ENCODE results near the gene SUSD4. TPM values are rescaled to one million over a fixed set of nuclear protein-coding genes. Genes with fewer than 3 reads are reported as not detected.

Gene SUSD4
- total and polyA plus RNA-seq, 3 donors from 2014 or later, result 13.9 to 17.7 (median 13.9) TPM

DNA sequence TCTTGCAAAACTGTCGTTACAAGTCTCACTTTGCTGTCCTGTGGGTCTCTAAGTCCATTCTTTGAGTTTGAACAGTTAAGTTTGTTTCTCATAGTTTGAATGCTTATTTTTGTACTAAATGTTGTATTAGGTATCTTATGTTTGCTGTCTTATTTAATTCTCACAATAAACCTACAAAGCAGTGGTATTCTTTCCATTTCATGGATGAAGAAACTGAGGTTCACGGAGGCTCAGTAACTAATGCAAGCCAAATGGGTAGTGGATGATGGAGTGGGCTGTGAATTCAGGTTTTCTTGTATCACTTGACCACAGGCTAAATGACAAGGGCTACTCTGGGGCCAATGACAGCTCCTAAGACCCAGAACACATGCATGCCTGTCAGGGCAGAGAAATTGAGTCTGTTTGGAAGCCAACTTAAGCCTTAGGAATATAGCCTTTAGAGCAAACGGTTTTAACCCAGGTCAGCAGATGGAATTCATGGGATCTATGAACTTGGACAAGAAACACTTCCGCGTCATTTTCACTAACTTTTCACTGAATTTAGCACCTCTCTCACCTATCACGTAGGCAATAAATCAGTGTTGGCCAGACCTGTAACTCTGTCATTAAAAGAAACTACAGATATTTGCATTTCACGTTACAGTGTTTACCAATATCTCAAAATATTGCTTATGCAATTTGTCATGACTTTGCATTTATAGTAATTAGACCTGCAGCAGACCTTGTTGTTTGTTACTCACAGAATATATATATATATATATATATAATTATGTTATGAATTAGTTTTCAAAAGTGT is 153.8 kb downstream of the SUSD4 start:
- Histone ChIP-seq H3K4me3 (no peak overlapping the region), H3K27me3 (no peaks in the 10 kb centered on the region), H3K9me3 (no peaks in the 10 kb centered on the region), H3K4me1 (no peaks in the 10 kb centered on the region), H3K36me3 (ENCODE audit: low read depth, missing control alignments) (no peaks in the 10 kb centered on the region), H3K27ac (no peak overlapping the region)
- TF ChIP-seq POLR2A (IDR thresholded peaks at IDR 0.05), result no peak
- TF ChIP-seq, protein P1, sequence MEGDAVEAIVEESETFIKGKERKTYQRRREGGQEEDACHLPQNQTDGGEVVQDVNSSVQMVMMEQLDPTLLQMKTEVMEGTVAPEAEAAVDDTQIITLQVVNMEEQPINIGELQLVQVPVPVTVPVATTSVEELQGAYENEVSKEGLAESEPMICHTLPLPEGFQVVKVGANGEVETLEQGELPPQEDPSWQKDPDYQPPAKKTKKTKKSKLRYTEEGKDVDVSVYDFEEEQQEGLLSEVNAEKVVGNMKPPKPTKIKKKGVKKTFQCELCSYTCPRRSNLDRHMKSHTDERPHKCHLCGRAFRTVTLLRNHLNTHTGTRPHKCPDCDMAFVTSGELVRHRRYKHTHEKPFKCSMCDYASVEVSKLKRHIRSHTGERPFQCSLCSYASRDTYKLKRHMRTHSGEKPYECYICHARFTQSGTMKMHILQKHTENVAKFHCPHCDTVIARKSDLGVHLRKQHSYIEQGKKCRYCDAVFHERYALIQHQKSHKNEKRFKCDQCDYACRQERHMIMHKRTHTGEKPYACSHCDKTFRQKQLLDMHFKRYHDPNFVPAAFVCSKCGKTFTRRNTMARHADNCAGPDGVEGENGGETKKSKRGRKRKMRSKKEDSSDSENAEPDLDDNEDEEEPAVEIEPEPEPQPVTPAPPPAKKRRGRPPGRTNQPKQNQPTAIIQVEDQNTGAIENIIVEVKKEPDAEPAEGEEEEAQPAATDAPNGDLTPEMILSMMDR (IDR thresholded peaks at IDR 0.05), result no peak
- DNase-seq, result no peak
- WGBS, 2 donors, result 93 to 94% methylated on average over 7 of the region's 7 CpGs
- intact Hi-C loops (cut with DNase I; ENCODE audit: low total_unique reads), result no loop called here

DNA sequence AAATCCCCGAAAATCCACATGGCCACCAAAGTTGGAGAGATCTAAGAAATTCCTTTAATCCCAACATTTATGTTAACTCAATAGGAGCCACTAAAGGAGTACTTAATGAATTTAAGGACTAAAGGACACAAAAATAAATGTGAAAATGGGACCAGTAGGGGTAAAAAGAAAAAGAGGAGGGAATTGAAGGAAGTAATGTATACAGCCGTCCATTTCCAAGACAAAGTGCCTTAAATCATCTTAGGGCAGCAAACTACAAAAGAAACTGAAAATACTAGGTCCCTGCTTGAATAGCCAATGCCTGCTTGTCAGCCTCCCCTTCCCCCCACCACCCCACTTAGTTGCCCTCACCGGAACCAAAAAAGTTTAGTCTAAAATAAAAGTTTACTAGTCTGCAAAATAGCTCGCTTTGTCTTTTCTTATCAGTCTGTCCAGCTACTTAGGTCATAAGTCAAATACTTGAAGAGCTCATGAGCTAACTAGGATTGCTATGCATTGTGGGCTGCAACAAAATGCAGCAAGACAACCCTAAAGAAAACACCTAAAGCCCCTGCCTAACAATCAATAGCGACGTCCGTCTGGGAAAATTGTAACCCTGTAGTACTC is 154.6 kb downstream of the SUSD4 start:
- no peak overlapping the region for H3K27ac ChIP-seq
- H3K36me3 ChIP-seq (ENCODE audit: low read depth, missing control alignments), result no peaks in the 10 kb centered on the region
- DNase-seq, result no peak
- no peaks in the 10 kb centered on the region for H3K9me3 ChIP-seq
- no peak for TF ChIP-seq POLR2A (IDR thresholded peaks at IDR 0.05)
- TF ChIP-seq, protein P1 (IDR thresholded peaks at IDR 0.05), result no peak
- H3K4me1 ChIP-seq, result no peaks in the 10 kb centered on the region
- H3K27me3 ChIP-seq, result no peaks in the 10 kb centered on the region
- WGBS, 2 donors, result 73 to 76% methylated on average over 7 of the region's 7 CpGs
- H3K4me3 ChIP-seq, result no peak overlapping the region
- intact Hi-C loops (cut with DNase I; ENCODE audit: low total_unique reads), result no loop called here

DNA sequence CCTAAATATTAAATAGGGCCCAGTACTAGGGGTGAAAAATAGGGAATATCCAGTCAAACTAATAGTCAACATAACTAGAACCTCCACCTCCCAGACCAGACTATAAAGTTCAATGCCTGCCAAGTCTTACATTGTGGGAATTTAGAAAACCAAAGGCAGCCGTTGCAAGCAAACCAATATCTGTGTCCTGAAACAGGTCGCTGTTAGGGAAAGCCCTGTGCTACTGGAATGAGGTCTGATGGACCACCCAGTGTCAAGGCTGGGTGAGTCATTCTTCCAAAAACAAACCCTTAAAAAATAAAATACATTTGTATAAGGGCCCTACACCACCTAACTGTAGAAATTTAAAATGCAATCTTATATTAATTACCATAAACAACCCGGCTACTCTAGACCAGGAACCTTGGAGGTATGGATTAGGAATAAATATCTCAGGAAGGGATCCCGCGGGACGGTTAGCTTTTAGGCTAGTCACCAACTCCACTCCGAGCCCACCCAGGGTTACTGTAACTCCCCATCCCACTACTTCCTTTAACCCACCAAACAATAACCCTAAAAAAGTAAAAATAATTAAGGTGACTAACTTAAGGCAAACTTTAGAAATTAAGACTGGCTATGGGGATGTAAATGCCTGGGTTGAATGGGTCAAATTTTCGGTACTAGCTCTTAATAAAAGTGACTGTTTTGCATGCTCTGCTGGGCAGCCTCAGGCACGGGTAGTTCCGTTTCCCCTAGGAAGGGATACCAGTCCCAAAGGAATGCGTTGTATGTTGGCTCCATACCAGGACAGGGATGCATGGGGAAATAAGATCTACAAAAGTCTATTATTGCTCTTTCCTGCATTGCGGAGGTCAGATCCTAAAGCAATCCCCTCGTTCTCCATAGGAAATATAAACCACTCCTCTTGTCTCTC is 155.6 kb downstream of the SUSD4 start:
- no peaks in the 10 kb centered on the region for H3K4me1 ChIP-seq
- H3K9me3 ChIP-seq, result no peaks in the 10 kb centered on the region
- WGBS, 2 donors, result 77% methylated on average over 13 of the region's 13 CpGs
- no peak overlapping the region for H3K27ac ChIP-seq
- no peaks in the 10 kb centered on the region for H3K36me3 ChIP-seq (ENCODE audit: low read depth, missing control alignments)
- H3K27me3 ChIP-seq, result no peaks in the 10 kb centered on the region
- no peak overlapping the region for H3K4me3 ChIP-seq
- no peak for TF ChIP-seq POLR2A (IDR thresholded peaks at IDR 0.05)
- TF ChIP-seq, protein P1 (IDR thresholded peaks at IDR 0.05), result no peak
- no peak for DNase-seq
- intact Hi-C loops (cut with DNase I; ENCODE audit: low total_unique reads), result no loop called here

DNA sequence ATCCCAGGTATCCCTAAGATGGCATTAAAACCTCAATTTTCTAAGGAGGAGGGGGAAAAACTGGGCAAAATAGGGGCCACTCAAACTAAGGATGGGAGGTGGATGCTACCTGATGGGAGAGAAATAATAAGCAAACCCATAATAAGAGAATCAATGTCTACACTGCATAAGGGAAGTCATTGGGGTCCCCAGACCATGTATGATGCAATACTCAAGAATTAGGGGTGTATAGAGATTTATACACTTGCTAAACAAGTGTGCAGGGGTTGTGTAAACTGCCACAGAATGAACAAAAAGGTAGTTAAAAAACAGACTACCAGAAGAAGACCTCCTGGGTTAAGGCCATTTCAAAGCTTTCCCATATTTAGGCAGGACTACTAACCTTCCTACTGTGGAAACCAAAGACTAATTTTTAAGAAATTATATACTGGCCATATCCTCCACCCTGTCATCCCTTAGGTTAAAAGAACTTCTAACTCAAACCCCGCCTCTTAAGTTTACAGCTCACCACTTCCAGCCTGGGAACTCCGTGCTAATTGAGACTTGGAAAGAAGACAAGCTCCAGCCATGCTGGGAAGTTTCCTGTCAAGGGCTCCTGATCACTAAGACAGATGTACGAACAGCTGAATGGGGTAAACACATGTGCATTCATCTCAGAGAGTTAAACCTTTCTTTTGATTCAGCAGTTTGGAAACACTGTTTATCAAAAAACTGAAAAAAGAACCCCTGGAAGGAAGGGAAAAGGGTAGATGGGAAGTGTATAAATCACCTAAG is 156.5 kb downstream of the SUSD4 start:
- WGBS, 2 donors, result 66 to 69% methylated on average over 3 of the region's 3 CpGs
- TF ChIP-seq, protein P1 (IDR thresholded peaks at IDR 0.05), result no peak
- no peak for TF ChIP-seq POLR2A (IDR thresholded peaks at IDR 0.05)
- no peaks in the 10 kb centered on the region for H3K4me1 ChIP-seq
- H3K4me3 ChIP-seq, result no peak overlapping the region
- intact Hi-C loops (cut with DNase I; ENCODE audit: low total_unique reads), result no loop called here
- no peaks in the 10 kb centered on the region for H3K9me3 ChIP-seq
- no peak for DNase-seq
- H3K27ac ChIP-seq, result no peak overlapping the region
- no peaks in the 10 kb centered on the region for H3K36me3 ChIP-seq (ENCODE audit: low read depth, missing control alignments)
- H3K27me3 ChIP-seq, result no peaks in the 10 kb centered on the region
